ENCODE results near the gene ERBB4. TPM values are rescaled to one million over a fixed set of nuclear protein-coding genes. Genes with fewer than 3 reads are reported as not detected.

Gene ERBB4
- total and polyA plus RNA-seq, 9 donors = 0.08 to 22.3 (median 1.2) TPM

- H3K4me1 ChIP-seq (ENCODE audit: insufficient read depth) = no peaks in the 10 kb centered on the region
- H3K9me3 ChIP-seq = no peaks in the 10 kb centered on the region
Observed at GRCh38 chr2:212354382-212354781, 184.2 kb downstream of the ERBB4 start.

GRCh38 chr2:212348501-212348900 lies 190.1 kb downstream of the ERBB4 start:
- Histone ChIP-seq H3K4me3 (no peak overlapping the region), H3K4me1 (ENCODE audit: insufficient read depth) (no peaks in the 10 kb centered on the region), H3K27me3 (peaks cover 2% of the 10 kb centered on the region), H3K27ac (no peak overlapping the region), H3K9me3 (no peaks in the 10 kb centered on the region), H3K36me3 (no peaks in the 10 kb centered on the region)
- DNase-seq = no peak
- intact Hi-C loops (cut with DNase I) = no loop called here
- no peak for TF ChIP-seq CTCF (IDR thresholded peaks at IDR 0.05)
- no peak for TF ChIP-seq POLR2A (IDR thresholded peaks at IDR 0.05)
- TF ChIP-seq EP300 (IDR thresholded peaks at IDR 0.05) = no peak
- WGBS, 3 donors = 18 to 51% (median 36%) methylated on average over 4 of the region's 4 CpGs

More at GRCh38 chr2:212354382-212354781, 184.2 kb downstream of the ERBB4 start:
- intact Hi-C loops (cut with DNase I) = no loop called here
- no peak overlapping the region for H3K4me3 ChIP-seq
- DNase-seq = no peak
- H3K27me3 ChIP-seq = peaks cover 2% of the 10 kb centered on the region
- H3K36me3 ChIP-seq = no peaks in the 10 kb centered on the region
- no peak for TF ChIP-seq EP300 (IDR thresholded peaks at IDR 0.05)
- no peak overlapping the region for H3K27ac ChIP-seq

- intact Hi-C loops (cut with DNase I) = no loop called here
Observed at GRCh38 chr2:212346865-212347264, 191.7 kb downstream of the ERBB4 start.

GRCh38 chr2:212345966-212346365 lies 192.6 kb downstream of the ERBB4 start:
- H3K4me1 ChIP-seq (ENCODE audit: insufficient read depth) = no peaks in the 10 kb centered on the region
- WGBS, 3 donors = 0 to 1% (median 0%) methylated on average over 1 of the region's 1 CpG
- no peaks in the 10 kb centered on the region for H3K9me3 ChIP-seq
- no peak overlapping the region for H3K27ac ChIP-seq
- peaks cover 2% of the 10 kb centered on the region for H3K27me3 ChIP-seq
- H3K4me3 ChIP-seq = no peak overlapping the region
- no peaks in the 10 kb centered on the region for H3K36me3 ChIP-seq
- intact Hi-C loops (cut with DNase I) = no loop called here
- TF ChIP-seq EP300 (IDR thresholded peaks at IDR 0.05) (no peak), POLR2A (IDR thresholded peaks at IDR 0.05) (no peak), CTCF (IDR thresholded peaks at IDR 0.05) (no peak)
- DNase-seq = no peak

More at GRCh38 chr2:212346865-212347264, 191.7 kb downstream of the ERBB4 start:
- Histone ChIP-seq H3K36me3 (no peaks in the 10 kb centered on the region), H3K4me3 (no peak overlapping the region), H3K4me1 (ENCODE audit: insufficient read depth) (no peaks in the 10 kb centered on the region), H3K27ac (no peak overlapping the region), H3K9me3 (no peaks in the 10 kb centered on the region), H3K27me3 (peaks cover 2% of the 10 kb centered on the region)
- no peak for DNase-seq
- TF ChIP-seq POLR2A (IDR thresholded peaks at IDR 0.05) (no peak), CTCF (IDR thresholded peaks at IDR 0.05) (no peak), EP300 (IDR thresholded peaks at IDR 0.05) (no peak)
- 41 to 62% (median 42%) methylated on average over 2 of the region's 2 CpGs for WGBS, 3 donors

- H3K27ac ChIP-seq = no peak overlapping the region
- H3K27me3 ChIP-seq = no peaks in the 10 kb centered on the region
- no peak for DNase-seq
- no peaks in the 10 kb centered on the region for H3K36me3 ChIP-seq
- TF ChIP-seq EP300 (IDR thresholded peaks at IDR 0.05) = no peak
- TF ChIP-seq CTCF (IDR thresholded peaks at IDR 0.05) = no peak
- TF ChIP-seq POLR2A (IDR thresholded peaks at IDR 0.05) = no peak
- H3K9me3 ChIP-seq = no peaks in the 10 kb centered on the region
- WGBS, 3 donors = 90 to 94% (median 93%) methylated on average over 2 of the region's 2 CpGs
- H3K4me1 ChIP-seq (ENCODE audit: insufficient read depth) = no peaks in the 10 kb centered on the region
- intact Hi-C loops (cut with DNase I) = no loop called here
- H3K4me3 ChIP-seq = no peak overlapping the region
Observed at GRCh38 chr2:212344131-212344530, 194.5 kb downstream of the ERBB4 start.

Measured in ovary (tissue), 9 donors.